Stimulated activated CD4-positive, alpha-beta T cell treated with anti-CD3 and anti-CD28 coated beads, Interleukin-2, amount 100 ng/mL, for 24 hours (primary cell): ENCODE measurements around the gene RBFOX2.
"Not testable (repeated sequence)": the region's sequence is repeated elsewhere in the genome, so short reads cannot be mapped to it uniquely, and the experiment has no call there.

Experiments
- DNase-seq, 2 donors: peaks; one replicate each; pipeline ENCODE4 v3.0.0-alpha.2; 2020

Gene RBFOX2

DNA sequence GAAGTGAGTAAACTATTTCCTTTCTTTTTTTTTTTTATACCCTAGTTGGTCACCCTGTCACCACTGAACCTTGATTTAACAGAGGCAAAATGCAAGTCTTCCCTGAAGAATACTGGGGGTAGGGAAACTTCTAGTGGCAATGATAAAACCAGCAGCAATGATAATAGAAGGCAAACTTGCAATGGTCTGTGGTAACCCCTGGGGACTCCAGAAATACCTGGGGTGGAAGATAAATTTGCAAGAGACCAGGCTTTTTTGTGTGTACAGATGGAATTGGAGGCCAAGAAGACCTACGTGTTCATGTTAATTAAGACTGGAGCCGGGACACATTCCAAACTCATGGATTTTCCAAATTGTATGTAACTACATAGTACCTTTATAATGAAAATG, 299.3 kb downstream of the RBFOX2 start:
- DNase-seq = no peak

GRCh38 chr22:35728639-35729308, 299.9 kb downstream of the RBFOX2 start:
- no peak for DNase-seq

DNA sequence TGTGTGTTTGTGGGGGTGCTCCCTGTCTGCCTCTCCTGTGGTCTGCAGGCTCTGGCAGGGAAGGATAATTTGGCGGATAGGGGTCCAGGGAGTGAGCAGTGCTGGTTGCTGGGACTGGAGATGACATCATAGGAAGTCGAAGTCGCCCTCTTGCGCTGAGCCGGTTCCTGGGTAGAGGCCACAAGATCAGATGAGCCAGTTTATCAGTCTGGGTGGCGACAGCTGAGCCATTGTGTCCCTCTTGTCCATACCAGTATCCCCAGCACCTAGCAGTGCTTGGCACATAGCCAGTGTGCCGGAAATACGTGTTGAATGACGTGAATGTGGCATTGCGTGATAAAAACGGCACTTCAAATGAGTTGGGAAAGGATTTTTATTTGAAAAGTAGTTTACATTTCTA, 301.2 kb downstream of the RBFOX2 start:
- DNase-seq = no peak

- no peak for DNase-seq
Measured at GRCh38 chr22:35726933-35727332, 301.7 kb downstream of the RBFOX2 start.

DNA sequence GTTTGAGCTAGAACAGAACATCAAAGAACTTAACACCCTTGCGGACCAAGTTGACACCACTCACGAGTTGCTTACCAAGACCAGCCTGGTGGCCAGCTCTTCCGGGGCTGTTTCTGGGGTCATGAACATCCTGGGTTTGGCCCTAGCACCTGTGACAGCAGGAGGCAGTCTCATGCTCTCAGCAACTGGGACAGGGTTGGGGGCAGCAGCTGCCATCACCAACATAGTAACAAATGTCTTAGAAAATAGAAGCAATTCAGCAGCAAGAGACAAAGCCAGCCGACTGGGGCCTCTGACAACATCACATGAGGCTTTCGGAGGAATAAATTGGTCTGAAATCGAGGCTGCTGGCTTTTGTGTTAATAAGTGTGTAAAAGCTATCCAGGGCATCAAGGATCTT, 302.2 kb downstream of the RBFOX2 start:
- DNase-seq = no peak

DNA sequence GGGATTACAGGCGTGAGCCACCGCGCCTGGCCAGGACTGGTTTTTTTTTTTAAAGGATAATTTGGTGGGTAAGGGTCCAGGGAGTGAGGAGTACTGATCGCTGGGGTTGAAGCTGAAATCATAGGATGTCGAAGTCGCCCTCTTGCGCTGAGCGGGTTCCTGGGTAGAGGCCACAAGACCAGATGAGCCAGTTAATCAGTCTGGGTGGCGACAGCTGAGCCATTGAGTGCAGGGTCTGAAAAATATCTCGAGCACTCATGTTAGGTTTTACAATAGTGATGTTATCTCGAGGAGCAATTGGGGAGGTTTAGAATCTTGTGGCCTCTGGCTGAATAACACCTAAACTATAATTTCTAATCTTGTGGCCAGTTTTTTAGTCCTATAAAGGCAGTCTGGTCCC, 303.1 kb downstream of the RBFOX2 start:
- no peak for DNase-seq

GRCh38 chr22:35721960-35722359, 306.7 kb downstream of the RBFOX2 start:
- no peak for DNase-seq

- DNase-seq = no peak
Measured at GRCh38 chr22:35719212-35719875, 309.3 kb downstream of the RBFOX2 start.

DNA sequence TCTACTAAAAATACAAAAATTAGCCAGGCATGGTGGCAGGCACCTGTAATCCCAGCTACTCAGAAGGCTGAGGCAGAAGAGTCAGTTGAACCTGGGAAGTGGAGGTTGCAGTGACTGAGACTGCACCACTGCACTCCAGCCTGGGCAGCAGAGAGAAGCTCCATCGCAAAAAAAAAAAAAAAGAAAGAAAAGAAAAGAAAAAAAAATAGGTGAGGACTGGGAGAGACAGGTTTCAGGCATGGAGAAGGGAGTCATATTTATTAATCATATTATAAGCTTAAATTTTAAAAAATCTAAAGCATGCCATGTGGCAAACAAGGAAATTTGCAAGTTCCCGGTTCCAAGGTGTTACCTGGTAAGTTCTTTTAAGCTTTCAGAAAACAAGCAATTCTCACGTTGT, 311.1 kb downstream of the RBFOX2 start, which contains the start of gene APOL5:
APOL5 (plus strand) TSS at position 301 of the 400 bp plus-strand sequence; CDS start at position 301, 0 bp downstream.
- no peak for DNase-seq

GRCh38 chr22:35712672-35713071, 316.0 kb downstream of the RBFOX2 start:
- DNase-seq = no peak

DNA sequence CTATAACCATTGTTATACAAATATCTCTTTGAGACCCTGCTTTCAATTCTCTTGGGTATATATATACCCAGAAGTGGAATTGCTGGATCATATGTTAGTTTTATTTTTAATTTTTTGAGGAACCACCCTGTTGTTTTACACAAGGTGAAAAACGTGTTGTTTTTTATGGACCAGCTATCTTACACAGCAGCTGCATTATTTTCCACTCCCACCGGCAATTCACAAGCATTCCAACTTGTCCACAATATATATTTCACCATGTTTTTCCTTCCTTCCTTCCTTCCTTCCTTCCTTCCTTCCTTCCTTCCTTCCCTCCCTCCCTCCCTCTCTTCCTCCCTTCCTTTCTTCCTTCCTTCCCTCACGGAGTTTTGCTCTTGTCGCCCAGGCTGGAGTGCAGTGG, 317.3 kb downstream of the RBFOX2 start:
- no peak for DNase-seq

DNA sequence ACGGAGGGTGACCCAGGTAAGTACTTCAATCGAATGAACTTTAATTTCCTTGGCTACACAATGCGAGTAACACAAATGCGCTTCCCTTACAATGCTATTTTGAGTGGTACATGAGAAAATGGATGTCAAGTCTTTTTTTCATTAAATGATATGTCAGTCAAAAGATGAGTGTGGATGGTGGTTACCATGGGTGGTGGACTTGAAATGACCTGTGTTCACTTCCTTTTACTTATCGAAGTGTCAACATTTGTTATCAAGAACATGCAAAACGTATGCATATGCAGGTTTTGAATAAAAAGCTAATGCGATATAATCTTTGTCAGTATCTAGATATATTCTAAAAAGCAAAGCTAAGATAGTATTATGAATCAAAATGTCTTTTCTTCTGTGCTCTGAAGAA, 319.7 kb downstream of the RBFOX2 start:
- DNase-seq = no peak

- DNase-seq = no peak
Measured at GRCh38 chr22:35708453-35708852, 320.2 kb downstream of the RBFOX2 start.

- no peak for DNase-seq
Measured at GRCh38 chr22:35705141-35705540, 323.5 kb downstream of the RBFOX2 start.

DNA sequence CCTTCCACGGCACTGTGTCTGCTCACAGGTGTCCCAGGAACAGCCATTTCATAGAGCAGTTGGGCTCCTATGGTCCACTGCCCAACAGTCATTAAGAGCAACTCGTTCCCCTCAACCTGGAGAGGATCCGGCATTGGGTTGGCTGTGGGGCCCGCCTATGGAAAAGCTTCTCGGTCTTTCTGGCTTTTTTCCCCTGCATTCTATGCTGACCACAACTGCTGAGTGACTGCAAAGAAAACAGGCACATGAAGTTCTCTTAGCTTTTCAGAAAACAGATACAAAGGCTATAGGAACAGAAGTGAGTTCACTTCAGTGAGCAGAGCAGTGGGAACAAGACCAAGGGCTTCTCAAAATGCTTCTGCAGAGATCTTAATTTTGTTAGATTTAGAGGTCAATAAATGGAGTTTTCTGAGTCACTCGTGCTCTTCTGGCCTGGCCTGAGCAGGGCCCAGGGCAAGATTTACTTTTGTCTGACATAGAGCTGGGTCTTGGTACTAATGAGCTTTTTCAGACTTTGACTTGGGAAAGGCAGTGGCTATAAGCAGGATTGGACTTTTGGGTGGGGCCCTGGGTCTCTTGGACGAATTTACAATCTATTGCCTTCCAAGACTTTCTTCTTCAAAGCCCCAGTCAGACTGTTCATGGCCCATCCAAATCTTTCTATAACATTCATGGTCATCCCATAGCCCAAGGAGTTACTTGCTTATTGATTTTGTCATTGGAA, 324.6 kb downstream of the RBFOX2 start:
- DNase-seq = no peak

DNA sequence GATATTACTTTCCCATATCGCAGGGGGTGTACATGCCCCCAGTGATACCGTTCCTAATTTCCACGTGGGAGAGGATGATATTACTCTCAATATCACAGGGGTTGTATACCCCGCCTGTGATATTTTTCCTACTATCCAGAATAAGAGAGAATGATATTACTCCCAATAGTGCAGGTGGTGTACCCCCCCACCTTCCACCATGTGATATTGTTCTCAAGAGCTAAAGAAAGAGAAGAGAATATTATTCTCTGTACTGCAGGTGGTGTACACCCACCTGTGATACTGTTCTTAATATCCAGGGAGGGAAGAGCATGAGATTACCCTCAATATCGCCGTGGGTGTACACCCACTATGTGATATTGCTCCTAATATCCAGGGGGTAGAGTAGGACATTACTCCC, 328.8 kb downstream of the RBFOX2 start:
- DNase-seq = not testable (repeated sequence)

- peak in 1 of 2 donors; percentile 27 for DNase-seq
Measured at GRCh38 chr22:35697142-35697541, 331.5 kb downstream of the RBFOX2 start.

GRCh38 chr22:35695202-35695601, 333.4 kb downstream of the RBFOX2 start:
- no peak for DNase-seq

GRCh38 chr22:35690001-35690400, 338.6 kb downstream of the RBFOX2 start:
- no peak for DNase-seq

- no peak for DNase-seq
Measured at GRCh38 chr22:35688913-35689675, 339.5 kb downstream of the RBFOX2 start.
